ENCODE data around the gene COX15. TPM values are rescaled to one million over a fixed set of nuclear protein-coding genes. Genes with fewer than 3 reads are reported as not detected.

Gene COX15
- polyA plus RNA-seq, 1 donor (not counting 4 experiments of a cell fraction or from before 2014, with no cell fraction given), result 27.1 TPM

DNA sequence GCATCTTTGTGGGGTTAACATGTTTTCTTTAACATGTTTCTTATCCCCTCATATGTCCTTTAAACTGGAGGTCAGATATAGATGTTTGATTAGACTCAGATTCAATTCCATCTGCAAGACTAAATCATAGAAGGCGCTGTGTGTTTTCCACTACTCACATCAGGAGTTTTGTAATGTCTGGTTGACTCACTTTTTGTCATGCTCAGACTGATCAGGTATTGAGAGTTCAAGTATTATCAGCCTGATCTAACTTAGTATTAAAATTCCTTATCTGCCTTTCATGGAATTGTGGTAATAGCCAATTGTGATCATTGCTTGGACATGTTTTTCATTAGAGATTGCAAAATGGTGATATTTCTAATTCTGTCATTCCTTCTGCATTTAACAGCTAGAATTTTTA is 42.5 kb downstream of the COX15 start:
- no peak overlapping the region for H3K9ac ChIP-seq (ENCODE audit: control insufficient read depth, extremely low read depth, insufficient read depth, low read length)
- FAIRE-seq (no peak), DNase-seq (ENCODE audit: low read depth, low spot score) (no peak)
- TF ChIP-seq, protein P1, sequence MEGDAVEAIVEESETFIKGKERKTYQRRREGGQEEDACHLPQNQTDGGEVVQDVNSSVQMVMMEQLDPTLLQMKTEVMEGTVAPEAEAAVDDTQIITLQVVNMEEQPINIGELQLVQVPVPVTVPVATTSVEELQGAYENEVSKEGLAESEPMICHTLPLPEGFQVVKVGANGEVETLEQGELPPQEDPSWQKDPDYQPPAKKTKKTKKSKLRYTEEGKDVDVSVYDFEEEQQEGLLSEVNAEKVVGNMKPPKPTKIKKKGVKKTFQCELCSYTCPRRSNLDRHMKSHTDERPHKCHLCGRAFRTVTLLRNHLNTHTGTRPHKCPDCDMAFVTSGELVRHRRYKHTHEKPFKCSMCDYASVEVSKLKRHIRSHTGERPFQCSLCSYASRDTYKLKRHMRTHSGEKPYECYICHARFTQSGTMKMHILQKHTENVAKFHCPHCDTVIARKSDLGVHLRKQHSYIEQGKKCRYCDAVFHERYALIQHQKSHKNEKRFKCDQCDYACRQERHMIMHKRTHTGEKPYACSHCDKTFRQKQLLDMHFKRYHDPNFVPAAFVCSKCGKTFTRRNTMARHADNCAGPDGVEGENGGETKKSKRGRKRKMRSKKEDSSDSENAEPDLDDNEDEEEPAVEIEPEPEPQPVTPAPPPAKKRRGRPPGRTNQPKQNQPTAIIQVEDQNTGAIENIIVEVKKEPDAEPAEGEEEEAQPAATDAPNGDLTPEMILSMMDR (optimal IDR thresholded peaks at IDR 0.05 in 1 of 3, IDR thresholded peaks at IDR 0.05 in 1 of 3, conservative IDR thresholded peaks at IDR 0.05 in 1 of 3; ENCODE audit: extremely low read depth in 1 of 3, insufficient read depth in 2 of 3, low read length in 3 of 3), result no peak
- no peak for TF ChIP-seq EZH2 (IDR thresholded peaks at IDR 0.05; ENCODE audit: low read length)
- peak overlapping the region; percentile 45 for H3K27ac ChIP-seq (ENCODE audit: control insufficient read depth, insufficient read depth, low read length)
- H3K4me1 ChIP-seq (ENCODE audit: control insufficient read depth, extremely low read depth, insufficient read depth, low read length), result peaks cover 39% of the 10 kb centered on the region
- no peaks in the 10 kb centered on the region for H3K9me1 ChIP-seq (ENCODE audit: control insufficient read depth, extremely low read depth, insufficient read depth, low read length)
- dilution Hi-C loops (cut with MboI; ENCODE audit: extremely low pct_ligation_motif_present, low sequenced_read_pairs), result no loop called here
- peak overlapping the region; percentile 59 for H3K4me2 ChIP-seq (ENCODE audit: control insufficient read depth, extremely low read depth, insufficient read depth, low read depth, low read length)
- peaks cover 18 to 19% of the 10 kb centered on the region in 2 experiments for H3K36me3 ChIP-seq (ENCODE audit: control insufficient read depth in 2 of 2, extremely low read depth in 1 of 2, insufficient read depth in 2 of 2, low read length in 2 of 2)
- no peaks in the 10 kb centered on the region for H4K20me1 ChIP-seq (ENCODE audit: control insufficient read depth, extremely low read depth, insufficient read depth, low read length)
- peak overlapping the region in 1 of 3 experiments; percentile 28 for H3K4me3 ChIP-seq (ENCODE audit: control insufficient read depth in 2 of 3, extremely low read depth in 1 of 3, insufficient read depth in 2 of 3, low read depth in 1 of 3, low read length in 3 of 3)
- no peaks in the 10 kb centered on the region for H3K27me3 ChIP-seq (ENCODE audit: control insufficient read depth, extremely low read depth, insufficient read depth, low read length)
- H2AFZ ChIP-seq (ENCODE audit: control insufficient read depth, low read length), result no peak overlapping the region
- no peaks in the 10 kb centered on the region for H3K9me3 ChIP-seq (ENCODE audit: control insufficient read depth, low read depth, low read length)
- H3K79me2 ChIP-seq (ENCODE audit: control insufficient read depth, insufficient read depth, low read length), result peaks cover 6% of the 10 kb centered on the region

GRCh38 chr10:99685597-99685967 is 46.3 kb downstream of the COX15 start:
- Histone ChIP-seq H3K9me3 (ENCODE audit: control insufficient read depth, low read depth, low read length) (no peaks in the 10 kb centered on the region), H3K27me3 (ENCODE audit: control insufficient read depth, extremely low read depth, insufficient read depth, low read length) (no peaks in the 10 kb centered on the region), H3K4me1 (ENCODE audit: control insufficient read depth, extremely low read depth, insufficient read depth, low read length) (peaks cover 54% of the 10 kb centered on the region), H3K36me3 (ENCODE audit: control insufficient read depth in 2 of 2, extremely low read depth in 1 of 2, insufficient read depth in 2 of 2, low read length in 2 of 2) (peaks cover 3 to 10% of the 10 kb centered on the region in 2 experiments), H3K9me1 (ENCODE audit: control insufficient read depth, extremely low read depth, insufficient read depth, low read length) (no peaks in the 10 kb centered on the region), H4K20me1 (ENCODE audit: control insufficient read depth, extremely low read depth, insufficient read depth, low read length) (no peaks in the 10 kb centered on the region), H3K4me2 (ENCODE audit: control insufficient read depth, extremely low read depth, insufficient read depth, low read depth, low read length) (peak overlapping the region; percentile 17), H2AFZ (ENCODE audit: control insufficient read depth, low read length) (no peak overlapping the region), H3K4me3 (ENCODE audit: control insufficient read depth in 2 of 3, extremely low read depth in 1 of 3, insufficient read depth in 2 of 3, low read depth in 1 of 3, low read length in 3 of 3) (no peak overlapping the region), H3K9ac (ENCODE audit: control insufficient read depth, extremely low read depth, insufficient read depth, low read length) (peak overlapping the region; percentile 10), H3K27ac (ENCODE audit: control insufficient read depth, insufficient read depth, low read length) (peak overlapping the region; percentile 48), H3K79me2 (ENCODE audit: control insufficient read depth, insufficient read depth, low read length) (peaks cover 6% of the 10 kb centered on the region)
- TF ChIP-seq EZH2 (IDR thresholded peaks at IDR 0.05; ENCODE audit: low read length), result no peak
- TF ChIP-seq, protein P1 (optimal IDR thresholded peaks at IDR 0.05 in 1 of 3, IDR thresholded peaks at IDR 0.05 in 1 of 3, conservative IDR thresholded peaks at IDR 0.05 in 1 of 3; ENCODE audit: extremely low read depth in 1 of 3, insufficient read depth in 2 of 3, low read length in 3 of 3), result no peak
- DNase-seq (ENCODE audit: low read depth, low spot score), result peak; percentile 81
- FAIRE-seq, result peak; percentile 99
- dilution Hi-C loops (cut with MboI; ENCODE audit: extremely low pct_ligation_motif_present, low sequenced_read_pairs), result no loop called here

All from keratinocyte (primary cell).